Ectodermal cell (in vitro differentiated cells): ENCODE results near the gene PCCA.
"Not testable (repeated sequence)": the region's sequence is repeated elsewhere in the genome, so short reads cannot be mapped to it uniquely, and the experiment has no call there.

Experiments
- H3K27ac ChIP-seq: 2 replicates; pipeline ENCODE4 v1.7.0; 2013; ENCODE audit warnings: mild to moderate bottlenecking, low read depth, low read length; ENCODE audit not compliant: insufficient read depth, poor library complexity, severe bottlenecking
- H3K27me3 ChIP-seq: 2 replicates; pipeline ENCODE4 v1.7.0; 2013; ENCODE audit warnings: mild to moderate bottlenecking, low read length; ENCODE audit not compliant: insufficient read depth, control insufficient read depth, poor library complexity, severe bottlenecking
- H3K36me3 ChIP-seq: one replicate; pipeline ENCODE4 v1.7.0; 2013; ENCODE audit warnings: low read length; ENCODE audit not compliant: control insufficient read depth, insufficient read depth
- H3K4me1 ChIP-seq: one replicate; pipeline ENCODE4 v1.7.0; 2013; ENCODE audit warnings: low read length; ENCODE audit not compliant: control insufficient read depth, insufficient read depth
- H3K4me3 ChIP-seq: 2 replicates; pipeline ENCODE4 v1.7.0; 2013; ENCODE audit warnings: low read depth, low read length, control low read depth; ENCODE audit not compliant: insufficient read depth
- H3K9me3 ChIP-seq: 2 replicates; pipeline ENCODE4 v1.7.0; 2013; ENCODE audit warnings: mild to moderate bottlenecking, low read length, moderate library complexity; ENCODE audit not compliant: control insufficient read depth
- WGBS, 2 experiments: methylation state at CpG; one replicate each; pipeline ENCODE4 v1.1.7; 2013; ENCODE audit warnings: missing lambda C conversion rate in 2 of 2; 5-methylcytosine and 5-hydroxymethylcytosine counted together

PCCA gene

GRCh38 chr13:100577239-100577638 is 488.3 kb downstream of the PCCA start:
- not testable (repeated sequence) for H3K27ac ChIP-seq, H3K4me3 ChIP-seq, H3K4me1 ChIP-seq, H3K36me3 ChIP-seq, H3K9me3 ChIP-seq, H3K27me3 ChIP-seq
- 89 to 94% methylated on average over 2 of the region's 4 CpGs for WGBS, 2 experiments
